Stomach smooth muscle (tissue), 2 donors: Measurements from ENCODE around the gene RNF169.
A peak's percentile ranks its signal among the peaks of the same experiment; 100 is the strongest.
"Not testable (repeated sequence)": the region's sequence is repeated elsewhere in the genome, so short reads cannot be mapped to it uniquely, and the experiment has no call there.

Experiments
- H3K27ac ChIP-seq: one replicate; pipeline ENCODE4 v1.7.0; 2013; ENCODE audit warnings: mild to moderate bottlenecking, low read length, inconsistent platforms
- H3K27me3 ChIP-seq, 2 donors: one replicate each; pipeline ENCODE4 v1.7.0; 2013; ENCODE audit warnings: low read length in 2 of 2; ENCODE audit not compliant: insufficient read depth in 2 of 2, control insufficient read depth in 1 of 2
- H3K36me3 ChIP-seq, 2 donors: one replicate each; pipeline ENCODE4 v1.7.0; 2013; ENCODE audit warnings: low read length in 2 of 2; ENCODE audit not compliant: control insufficient read depth in 2 of 2, insufficient read depth in 2 of 2
- H3K4me1 ChIP-seq: one replicate; pipeline ENCODE4 v1.7.0; 2013; ENCODE audit warnings: low read length; ENCODE audit not compliant: control insufficient read depth, insufficient read depth
- H3K4me3 ChIP-seq, 2 donors: one replicate each; pipeline ENCODE4 v1.7.0; 2013; ENCODE audit warnings: low read length in 2 of 2
- H3K9ac ChIP-seq, 2 donors: one replicate each; pipeline ENCODE4 v1.7.0; 2013; ENCODE audit warnings: low read length in 2 of 2, mild to moderate bottlenecking in 1 of 2
- H3K9me3 ChIP-seq, 2 donors: one replicate each; pipeline ENCODE4 v1.7.0; 2013; ENCODE audit warnings: low read length in 2 of 2; ENCODE audit not compliant: control insufficient read depth in 2 of 2
- donor health status: healthy.
- donor health status: Pancreatic carcinoma.

Gene RNF169

DNA sequence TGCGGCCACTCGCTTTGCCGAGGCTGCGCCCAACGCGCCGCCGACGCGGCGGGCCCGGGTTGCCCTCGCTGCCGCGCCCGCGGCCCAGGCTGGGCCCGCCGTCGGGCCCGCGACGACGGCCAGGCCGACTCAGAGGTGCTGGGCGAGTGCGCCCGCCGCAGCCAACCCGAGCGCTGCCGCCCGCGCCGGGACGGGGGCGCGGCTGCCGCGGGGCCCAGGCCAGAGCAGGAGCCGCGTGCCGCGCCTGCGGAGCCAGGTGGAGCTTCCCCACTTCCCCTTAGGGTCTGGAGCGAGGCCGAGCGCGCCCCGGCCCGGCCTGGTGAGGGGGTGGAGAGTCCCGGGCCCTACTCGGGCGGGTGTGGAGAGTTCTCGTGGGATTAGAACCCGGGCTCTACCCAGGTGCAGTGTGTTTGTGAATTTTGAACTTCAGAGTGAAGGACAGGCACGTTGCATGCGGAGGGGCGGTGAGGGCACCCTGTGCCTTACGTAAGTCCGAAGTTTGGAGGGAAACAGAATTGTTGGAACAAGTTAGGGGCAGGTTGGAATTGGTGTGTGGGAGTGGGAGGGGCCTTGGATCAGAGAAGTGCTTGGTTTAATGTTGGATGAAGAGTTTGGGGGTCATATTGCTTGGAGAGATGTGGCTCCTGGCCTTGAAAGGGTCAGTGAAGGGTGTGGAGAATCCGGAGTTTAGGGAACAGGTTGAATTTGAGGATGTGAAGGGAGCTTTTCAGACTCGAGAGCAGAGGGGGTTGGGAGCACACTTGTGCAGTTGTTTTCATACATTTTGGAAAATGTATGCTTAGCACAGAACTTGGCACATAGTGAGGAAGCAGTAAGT, 697 bp downstream of the RNF169 start:
- peaks cover 19% of the 10 kb centered on the region for H3K4me1 ChIP-seq
- no peaks in the 10 kb centered on the region for H3K27me3 ChIP-seq
- no peaks in the 10 kb centered on the region for H3K9me3 ChIP-seq
- peak overlapping the region; percentile 73 to 77 for H3K9ac ChIP-seq
- H3K36me3 ChIP-seq = no peaks in the 10 kb centered on the region
- H3K4me3 ChIP-seq = peak overlapping the region; percentile 83 to 86
- H3K27ac ChIP-seq = peak overlapping the region; percentile 92

DNA sequence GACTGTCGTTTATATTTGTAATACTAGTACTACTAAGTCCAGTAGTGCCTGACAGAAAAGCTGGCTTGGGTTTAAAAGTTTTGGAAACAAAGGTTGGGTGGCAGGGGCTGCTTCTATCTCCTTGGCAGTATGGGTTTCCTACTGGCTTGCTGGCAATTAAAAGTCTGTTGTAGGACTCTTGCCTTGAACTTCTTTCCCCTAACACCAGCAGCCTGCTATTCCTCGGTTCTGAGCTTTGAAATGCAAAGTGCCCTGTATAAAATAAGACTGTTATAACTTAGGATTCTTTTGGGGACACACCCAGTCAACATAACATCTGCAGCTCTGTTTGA, 1.3 kb downstream of the RNF169 start:
- Histone ChIP-seq H3K36me3 (no peaks in the 10 kb centered on the region), H3K27ac (peak overlapping the region; percentile 37), H3K4me1 (peaks cover 19% of the 10 kb centered on the region), H3K27me3 (no peaks in the 10 kb centered on the region), H3K9me3 (no peaks in the 10 kb centered on the region), H3K9ac (peak overlapping the region; percentile 71 to 77), H3K4me3 (peak overlapping the region; percentile 83 to 86)

DNA sequence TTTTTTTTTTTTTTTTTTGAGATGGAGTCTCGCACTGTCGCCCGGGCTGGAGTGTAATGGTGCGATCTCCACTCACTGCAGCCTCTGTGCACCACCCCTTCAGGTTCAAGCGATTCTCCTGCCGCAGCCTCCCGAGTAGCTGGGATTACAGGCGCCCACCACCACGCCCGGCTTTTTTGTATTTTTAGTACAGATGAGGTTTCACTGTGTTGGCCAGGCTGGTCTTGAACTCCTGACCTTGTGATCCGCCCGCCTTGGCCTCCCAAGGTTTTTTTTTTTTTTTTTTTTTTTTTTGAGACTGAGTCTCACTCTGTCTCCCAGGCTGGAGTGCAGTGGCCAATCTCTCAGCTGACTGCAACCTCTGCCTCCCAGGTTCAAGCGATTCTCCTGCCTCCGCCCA, 1.9 kb downstream of the RNF169 start:
- not testable (repeated sequence) for H3K9ac ChIP-seq, H3K36me3 ChIP-seq, H3K4me3 ChIP-seq, H3K9me3 ChIP-seq, H3K27ac ChIP-seq, H3K27me3 ChIP-seq
- peaks cover 19% of the 10 kb centered on the region for H3K4me1 ChIP-seq

DNA sequence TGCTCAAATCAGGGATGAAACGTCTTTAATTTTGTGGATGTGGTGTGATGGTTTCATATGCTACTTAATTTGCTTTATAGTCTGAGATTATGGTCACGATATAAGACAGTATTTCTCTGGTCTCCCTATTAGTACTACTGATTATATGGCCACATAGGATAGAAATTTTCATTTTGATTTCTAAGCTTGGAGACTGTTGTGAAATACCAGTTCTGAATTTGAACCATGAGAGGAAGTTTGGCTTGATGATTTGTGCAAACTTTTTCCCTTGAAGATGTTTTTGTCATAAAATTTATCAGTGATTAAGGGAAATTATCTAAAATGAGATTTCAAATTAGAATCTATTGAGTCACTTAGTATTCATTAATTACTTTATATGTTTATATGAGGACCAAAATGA, 2.7 kb downstream of the RNF169 start:
- no peaks in the 10 kb centered on the region for H3K9me3 ChIP-seq
- H3K9ac ChIP-seq = no peak overlapping the region
- peaks cover 19% of the 10 kb centered on the region for H3K4me1 ChIP-seq
- H3K4me3 ChIP-seq = no peak overlapping the region
- no peak overlapping the region for H3K27ac ChIP-seq
- H3K27me3 ChIP-seq = no peaks in the 10 kb centered on the region
- H3K36me3 ChIP-seq = no peaks in the 10 kb centered on the region

- H3K9ac ChIP-seq = no peak overlapping the region
- no peaks in the 10 kb centered on the region for H3K9me3 ChIP-seq
- H3K27ac ChIP-seq = no peak overlapping the region
- H3K36me3 ChIP-seq = no peaks in the 10 kb centered on the region
- no peak overlapping the region for H3K4me3 ChIP-seq
- no peaks in the 10 kb centered on the region for H3K27me3 ChIP-seq
- peaks cover 8% of the 10 kb centered on the region for H3K4me1 ChIP-seq
Measured at GRCh38 chr11:74754507-74755252, 6.0 kb downstream of the RNF169 start.

- H3K9me3 ChIP-seq = no peaks in the 10 kb centered on the region
- no peaks in the 10 kb centered on the region for H3K27me3 ChIP-seq
- H3K4me3 ChIP-seq = no peak overlapping the region
- H3K9ac ChIP-seq = no peak overlapping the region
- H3K27ac ChIP-seq = no peak overlapping the region
- peaks cover 1% of the 10 kb centered on the region for H3K4me1 ChIP-seq
- no peaks in the 10 kb centered on the region for H3K36me3 ChIP-seq
Measured at GRCh38 chr11:74755395-74755995, 6.8 kb downstream of the RNF169 start.

DNA sequence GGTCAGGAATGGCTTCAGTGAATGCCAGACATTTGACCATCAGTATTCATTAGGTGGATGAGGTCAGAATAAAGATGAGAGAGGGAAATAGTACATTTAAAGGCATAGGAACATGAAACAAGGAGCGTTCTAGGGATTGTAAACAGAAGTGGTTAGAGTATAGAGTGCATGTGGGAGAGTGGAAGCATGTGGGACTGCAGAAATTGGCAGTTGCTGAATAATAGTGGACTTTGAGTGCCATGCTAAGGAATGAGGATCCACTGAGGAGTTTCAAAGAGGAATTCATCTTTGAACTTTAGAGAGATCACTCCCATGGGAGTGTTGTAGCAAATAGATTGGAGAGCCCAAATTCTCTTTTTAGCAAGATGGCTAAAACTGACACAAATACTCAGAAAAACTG, 7.9 kb downstream of the RNF169 start:
- Histone ChIP-seq H3K9ac (no peak overlapping the region), H3K4me3 (no peak overlapping the region), H3K36me3 (no peaks in the 10 kb centered on the region), H3K27me3 (no peaks in the 10 kb centered on the region), H3K9me3 (no peaks in the 10 kb centered on the region), H3K4me1 (no peaks in the 10 kb centered on the region), H3K27ac (no peak overlapping the region)

GRCh38 chr11:74766905-74767304, 18.3 kb downstream of the RNF169 start:
- Histone ChIP-seq H3K36me3 (no peaks in the 10 kb centered on the region), H3K27ac (no peak overlapping the region), H3K4me3 (no peak overlapping the region), H3K9ac (no peak overlapping the region), H3K27me3 (no peaks in the 10 kb centered on the region), H3K9me3 (no peaks in the 10 kb centered on the region), H3K4me1 (no peaks in the 10 kb centered on the region)

DNA sequence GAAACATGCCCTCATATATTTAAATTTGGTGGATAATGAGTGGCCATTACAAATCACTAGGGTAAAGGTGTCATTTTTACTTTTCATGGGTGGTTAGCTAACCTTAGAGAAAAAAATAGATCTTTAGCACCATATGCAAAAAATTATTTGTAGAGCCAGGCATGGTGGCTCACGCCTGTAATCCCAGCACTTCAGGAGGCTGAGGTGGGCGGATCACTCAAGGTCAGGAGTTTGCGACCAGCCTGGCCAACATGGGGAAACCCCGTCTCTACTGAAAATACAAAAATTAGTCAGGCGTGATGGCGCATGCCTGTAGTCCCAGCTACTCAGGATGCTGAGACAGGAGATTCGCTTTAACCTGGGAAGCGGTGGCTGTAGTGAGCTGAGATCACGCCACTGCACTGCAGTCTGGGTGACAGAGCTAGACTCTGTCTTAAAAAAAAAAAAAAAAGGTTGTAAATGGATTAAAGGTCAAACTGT, 19.6 kb downstream of the RNF169 start:
- not testable (repeated sequence) for H3K27me3 ChIP-seq, H3K9ac ChIP-seq, H3K36me3 ChIP-seq, H3K9me3 ChIP-seq, H3K27ac ChIP-seq, H3K4me3 ChIP-seq, H3K4me1 ChIP-seq

DNA sequence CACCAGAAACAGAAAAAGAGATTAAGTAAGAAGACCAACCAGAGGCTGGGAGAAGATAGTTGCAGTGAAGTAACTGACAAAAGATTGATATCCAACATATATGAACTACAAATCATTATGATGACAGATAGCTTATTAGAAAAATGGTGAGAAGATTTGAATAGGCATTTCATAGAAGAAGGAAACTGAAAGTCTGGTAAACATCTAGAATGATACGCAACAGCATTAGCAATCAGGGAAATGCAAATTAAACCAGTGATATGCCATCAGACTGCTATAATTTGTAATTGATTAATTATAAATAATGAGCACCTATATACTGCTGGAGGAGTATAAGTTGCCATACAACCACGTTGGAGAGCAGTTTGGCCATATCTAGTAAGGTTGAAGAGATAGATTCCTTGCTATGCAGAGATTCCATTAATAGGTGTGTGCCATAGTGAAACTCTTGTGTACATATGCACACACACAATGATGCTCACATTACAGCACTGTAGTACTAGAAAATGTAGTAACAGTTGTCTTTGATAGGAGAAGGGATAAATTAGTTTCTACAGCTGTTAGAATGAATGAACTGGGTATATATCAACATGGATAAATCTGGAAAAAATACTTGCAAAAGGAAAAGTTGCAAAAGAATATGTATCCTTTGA, 20.5 kb downstream of the RNF169 start:
- Histone ChIP-seq H3K27me3 (no peaks in the 10 kb centered on the region), H3K36me3 (no peaks in the 10 kb centered on the region)

More for the DNA sequence above, 20.5 kb downstream of the RNF169 start:
- no peaks in the 10 kb centered on the region for H3K9me3 ChIP-seq
- H3K4me3 ChIP-seq = no peak overlapping the region
- H3K27ac ChIP-seq = no peak overlapping the region
- H3K9ac ChIP-seq = no peak overlapping the region
- H3K4me1 ChIP-seq = no peaks in the 10 kb centered on the region
